KOPT-K1 (cell line): ENCODE results near the gene COQ3.
"Not testable (repeated sequence)": the region's sequence is repeated elsewhere in the genome, so short reads cannot be mapped to it uniquely, and the experiment has no call there.

ENCODE experiments used
- H3K27ac ChIP-seq: fragments of 200-600 bp; sonication (generic); 2 replicates; pipeline ENCODE4 v1.5.1; 2016; ENCODE audit warnings: antibody characterized with exemption, mild to moderate bottlenecking, low read depth, low read length; ENCODE audit not compliant: poor library complexity, severe bottlenecking
- H3K36me3 ChIP-seq: fragments of 200-600 bp; sonication (generic); 2 replicates; pipeline ENCODE4 v1.5.1; 2017; ENCODE audit warnings: antibody characterized with exemption, mild to moderate bottlenecking, low read length, moderate library complexity; ENCODE audit not compliant: insufficient read depth
- H3K9me3 ChIP-seq: fragments of 200-600 bp; sonication (generic); 2 replicates; pipeline ENCODE4 v1.5.1; 2017; ENCODE audit warnings: antibody characterized with exemption, low read length, mild to moderate bottlenecking; ENCODE audit not compliant: insufficient read depth, poor library complexity, severe bottlenecking

Gene COQ3

DNA sequence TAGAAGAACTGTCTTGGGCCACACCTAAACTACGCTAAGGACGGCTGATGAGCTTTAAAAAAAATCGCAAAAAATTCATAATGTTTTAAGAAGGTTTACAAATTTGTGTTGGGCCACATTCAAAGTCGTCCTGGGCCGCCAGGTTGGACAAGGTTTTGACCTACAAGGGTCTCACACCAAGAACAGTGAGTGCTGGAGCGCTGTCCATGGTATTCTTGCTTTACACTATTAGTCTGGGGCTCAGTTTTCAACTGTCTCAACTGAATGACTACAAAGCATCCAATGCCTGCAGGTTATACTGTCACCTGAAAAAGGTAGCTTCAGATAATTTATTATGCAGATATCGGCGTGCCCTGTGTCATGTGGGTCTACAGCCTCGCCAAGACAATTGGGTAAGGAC lies 40.9 kb downstream of the COQ3 start:
- Histone ChIP-seq H3K9me3 (peaks cover 8% of the 10 kb centered on the region), H3K27ac (no peak overlapping the region), H3K36me3 (no peaks in the 10 kb centered on the region)

- no peaks in the 10 kb centered on the region for H3K36me3 ChIP-seq
- H3K9me3 ChIP-seq = peaks cover 8% of the 10 kb centered on the region
- H3K27ac ChIP-seq = no peak overlapping the region
Observed at GRCh38 chr6:99350573-99350972, 43.4 kb downstream of the COQ3 start.

GRCh38 chr6:99349171-99350141 lies 44.5 kb downstream of the COQ3 start, which contains the start of gene FAXC:
Gene FAXC (minus strand): TSS chr6:99349674. CDS start chr6:99349372, 302 bp downstream.
- no peaks in the 10 kb centered on the region for H3K36me3 ChIP-seq
- H3K27ac ChIP-seq = no peak within 1 kb of the TSS
- H3K9me3 ChIP-seq = peaks cover 8% of the 10 kb centered on the region

DNA sequence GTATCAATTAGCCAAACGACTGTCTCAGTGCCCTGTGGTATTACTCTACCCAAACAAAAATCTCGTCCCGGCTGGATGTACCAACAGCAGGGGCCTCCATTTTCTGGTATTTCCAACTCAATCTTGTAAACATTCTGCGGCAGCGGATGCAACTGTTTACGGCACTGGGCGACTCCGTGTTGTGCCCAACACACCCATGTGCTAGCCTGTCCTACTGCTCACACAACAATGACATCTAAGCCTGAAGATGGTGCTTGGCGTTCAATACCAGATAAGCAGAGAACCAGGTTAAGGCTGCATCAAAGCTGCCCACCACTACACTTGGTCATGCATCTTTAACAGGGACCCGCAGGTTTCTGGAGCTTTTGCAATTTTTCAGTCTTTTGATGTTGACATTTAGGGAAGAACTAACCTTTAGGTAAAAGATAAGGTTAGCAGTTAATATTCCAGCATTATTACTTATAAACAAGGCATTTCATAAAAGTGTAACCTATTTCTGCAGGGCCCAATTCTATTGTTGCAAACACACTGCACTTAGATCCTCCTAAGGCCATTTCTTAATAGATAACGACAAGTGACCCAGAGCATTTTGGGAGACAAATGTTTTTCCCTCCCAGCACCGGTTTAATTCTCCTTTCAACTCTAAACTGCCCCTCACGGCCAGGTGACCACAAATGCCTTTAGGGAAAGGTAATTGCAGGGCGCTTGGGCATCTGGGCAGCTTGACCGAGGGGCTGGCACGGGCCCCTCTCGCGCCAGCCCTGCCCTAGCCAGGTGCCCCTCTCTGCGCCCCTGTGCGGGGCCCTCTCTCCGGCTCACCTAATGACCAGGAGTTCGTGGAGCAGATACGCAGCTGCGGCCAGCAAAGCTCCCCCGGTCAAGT lies 45.5 kb downstream of the COQ3 start:
- Histone ChIP-seq H3K9me3 (peaks cover 8% of the 10 kb centered on the region), H3K36me3 (no peaks in the 10 kb centered on the region), H3K27ac (no peak overlapping the region)

DNA sequence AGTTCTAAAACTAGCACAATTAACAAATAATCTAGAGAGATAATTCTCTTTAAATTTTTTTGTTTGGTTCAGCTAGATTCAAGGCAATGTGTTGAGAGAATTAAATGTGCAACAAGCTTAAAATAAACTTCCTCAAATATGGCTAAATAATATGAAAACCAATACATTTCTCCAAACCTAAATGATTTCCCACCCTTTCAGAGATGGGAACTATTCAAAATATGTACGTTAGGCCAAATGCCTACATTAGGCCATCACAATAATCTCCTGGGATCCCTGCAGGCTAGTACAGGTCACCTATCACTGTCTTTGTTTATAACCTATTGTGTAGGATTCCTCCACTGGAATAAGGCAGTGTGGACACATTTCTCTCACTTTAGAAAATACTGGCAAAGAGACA lies 46.2 kb downstream of the COQ3 start:
- Histone ChIP-seq H3K27ac (no peak overlapping the region), H3K36me3 (no peaks in the 10 kb centered on the region), H3K9me3 (peaks cover 8% of the 10 kb centered on the region)

DNA sequence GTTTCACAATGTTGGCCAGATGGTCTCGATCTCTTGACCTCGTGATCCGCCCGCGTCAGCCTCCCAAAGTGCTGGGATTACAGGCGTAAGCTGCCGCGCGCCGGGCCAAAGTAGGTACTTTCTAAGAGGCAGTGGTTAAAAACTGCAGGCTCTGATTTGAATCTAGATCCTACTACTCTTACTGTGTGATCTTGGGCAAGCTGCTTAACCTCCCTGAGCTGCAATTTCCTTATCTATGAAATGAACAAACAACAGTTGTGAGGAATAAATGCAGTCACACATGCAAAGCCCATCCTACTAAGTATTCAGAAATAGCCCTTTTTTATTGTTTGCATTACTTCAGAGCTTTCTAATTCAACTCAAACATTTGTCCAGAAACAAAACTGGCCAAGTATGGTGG lies 47.4 kb downstream of the COQ3 start:
- H3K27ac ChIP-seq = no peak overlapping the region
- peaks cover 8% of the 10 kb centered on the region for H3K9me3 ChIP-seq
- no peaks in the 10 kb centered on the region for H3K36me3 ChIP-seq

DNA sequence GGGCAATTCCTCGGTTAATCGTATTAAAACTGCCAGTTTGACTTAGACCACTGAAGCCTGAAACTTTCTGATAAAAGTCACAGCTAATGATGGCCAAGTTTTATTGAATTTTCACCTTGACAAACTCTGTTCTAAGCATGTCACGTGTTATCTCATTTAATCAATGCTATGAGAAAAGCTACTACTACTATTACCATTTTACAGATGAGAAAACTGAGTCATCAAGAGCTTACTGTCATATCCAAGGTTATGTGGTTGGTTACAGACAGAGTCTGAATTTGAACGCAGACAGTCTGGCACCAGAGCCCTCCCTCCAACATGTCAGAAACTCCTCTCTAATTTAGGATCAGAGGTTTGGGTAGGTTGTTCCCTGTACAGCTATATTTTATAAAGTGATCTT lies 48.8 kb downstream of the COQ3 start:
- Histone ChIP-seq H3K9me3 (peaks cover 4% of the 10 kb centered on the region), H3K27ac (no peak overlapping the region), H3K36me3 (no peaks in the 10 kb centered on the region)

DNA sequence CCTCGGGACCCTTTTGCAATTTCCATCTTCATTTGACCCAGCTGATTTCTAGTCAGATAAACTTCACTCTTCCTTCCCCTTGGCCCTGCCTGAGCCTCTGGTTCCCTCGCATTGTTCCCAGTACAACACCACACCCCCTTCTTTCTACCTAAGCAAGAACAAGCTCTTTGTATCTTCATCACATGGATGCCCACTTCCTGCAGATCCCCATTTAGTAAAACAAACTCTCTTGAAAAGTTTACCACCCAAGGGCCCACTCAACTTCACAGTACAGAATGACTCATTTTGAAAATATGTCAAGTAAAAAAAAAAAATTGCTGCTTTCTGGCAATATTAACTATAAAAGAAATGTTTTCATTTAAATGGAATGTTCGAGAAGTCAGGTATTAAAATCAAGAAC lies 49.7 kb downstream of the COQ3 start:
- Histone ChIP-seq H3K36me3 (no peaks in the 10 kb centered on the region), H3K9me3 (peaks cover 4% of the 10 kb centered on the region), H3K27ac (no peak overlapping the region)

DNA sequence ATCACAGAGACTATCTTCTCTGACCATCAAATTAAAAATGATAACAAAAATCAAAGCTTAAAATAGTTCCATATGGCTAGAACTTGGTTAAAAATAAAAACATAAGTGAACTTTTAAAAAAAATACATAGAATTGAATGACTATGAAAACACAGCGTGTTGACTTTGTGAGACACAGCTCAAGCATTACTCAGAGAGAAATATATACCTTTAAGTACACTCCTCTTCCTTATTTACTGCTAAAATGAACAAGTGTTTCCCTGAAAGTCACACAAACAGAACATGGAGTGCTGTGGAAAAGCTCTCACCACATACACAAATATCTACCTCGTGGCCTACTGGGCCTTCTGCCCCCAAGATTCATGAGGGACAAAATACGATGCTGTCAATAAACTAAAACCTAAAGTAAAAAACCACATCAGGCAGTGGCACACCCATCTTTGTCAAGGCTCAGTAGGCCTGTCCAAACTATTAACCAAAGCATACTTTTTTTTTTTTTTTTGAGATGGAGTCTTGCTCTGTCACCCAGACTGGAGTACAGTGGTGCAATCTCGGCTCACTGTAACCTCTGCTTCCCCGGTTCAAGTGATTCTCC lies 52.0 kb downstream of the COQ3 start:
- Histone ChIP-seq H3K36me3 (no peaks in the 10 kb centered on the region), H3K27ac (no peak overlapping the region), H3K9me3 (no peaks in the 10 kb centered on the region)

DNA sequence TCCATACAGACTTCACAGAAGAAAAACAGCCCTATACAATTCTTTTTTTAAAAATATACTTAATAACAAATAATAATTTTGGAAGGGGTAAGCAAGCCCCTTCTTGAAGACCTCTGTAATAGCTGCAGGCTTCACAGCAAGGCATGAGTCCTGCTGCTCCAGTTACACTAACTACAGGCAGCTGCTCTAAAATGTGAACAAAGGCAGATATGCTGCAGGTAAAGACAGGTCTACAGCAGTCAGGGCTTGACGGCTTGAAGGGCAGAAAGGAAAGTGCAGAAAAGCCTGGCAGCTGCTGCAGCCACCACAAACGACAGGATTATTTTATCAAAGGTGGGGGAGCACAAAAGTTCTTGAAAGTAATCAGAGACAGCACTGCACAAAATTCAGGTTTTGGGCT lies 55.8 kb downstream of the COQ3 start:
- Histone ChIP-seq H3K36me3 (no peaks in the 10 kb centered on the region), H3K9me3 (no peaks in the 10 kb centered on the region)

DNA sequence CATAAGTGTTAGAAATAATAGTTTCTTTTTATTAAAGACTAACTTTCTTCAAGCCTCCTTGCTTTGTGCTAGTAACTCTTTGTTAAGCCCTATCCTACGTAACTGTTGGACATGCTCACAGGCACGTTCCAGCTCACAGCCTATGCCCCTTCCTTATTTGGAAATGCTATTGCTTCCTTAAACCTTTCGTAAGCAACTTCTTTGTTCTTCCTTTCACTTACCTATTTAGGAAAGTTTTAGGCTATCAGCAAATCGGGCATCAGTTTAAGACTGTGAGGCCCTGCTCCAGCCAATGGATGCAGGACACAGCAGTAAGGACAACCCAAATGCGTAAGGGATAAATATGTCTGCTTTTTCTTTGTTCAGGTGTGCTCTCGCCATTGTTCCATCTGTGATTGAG lies 58.7 kb downstream of the COQ3 start:
- H3K9me3 ChIP-seq, H3K36me3 ChIP-seq, H3K27ac ChIP-seq: not testable (repeated sequence)

More for the DNA sequence above, 55.8 kb downstream of the COQ3 start:
- H3K27ac ChIP-seq = no peak overlapping the region

DNA sequence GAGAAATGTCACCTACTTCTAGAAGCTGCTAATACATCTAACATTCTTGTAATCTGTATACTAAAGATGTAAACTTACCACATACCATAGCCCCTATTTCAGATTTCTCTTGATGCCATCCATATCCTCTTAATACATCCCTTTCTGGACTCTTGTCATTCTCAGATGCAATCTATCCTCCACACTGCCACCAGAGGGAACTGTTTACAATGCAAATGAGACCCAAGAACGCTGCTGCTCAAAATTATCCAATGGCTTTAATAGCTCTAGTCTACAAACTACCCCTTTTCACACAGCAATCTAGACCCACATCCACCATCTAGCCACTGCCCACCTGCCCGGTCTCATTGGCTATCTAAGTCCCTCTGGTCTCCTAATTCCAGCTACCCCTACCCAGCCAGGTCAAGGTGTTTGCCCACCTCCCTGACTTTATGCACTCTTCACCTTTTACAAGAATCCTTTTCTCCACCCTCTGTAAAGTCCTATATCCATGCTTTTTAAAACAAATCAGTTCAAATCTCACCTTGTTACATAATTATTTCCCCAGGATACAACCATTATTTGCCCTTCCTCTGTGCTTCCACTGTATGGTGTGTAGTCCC lies 59.4 kb downstream of the COQ3 start:
- H3K27ac ChIP-seq = no peak overlapping the region
- H3K36me3 ChIP-seq = no peaks in the 10 kb centered on the region

GRCh38 chr6:99333068-99333467 lies 60.9 kb downstream of the COQ3 start:
- Histone ChIP-seq H3K36me3 (no peaks in the 10 kb centered on the region), H3K27ac (no peak overlapping the region), H3K9me3 (no peaks in the 10 kb centered on the region)

More for the DNA sequence above, 59.4 kb downstream of the COQ3 start:
- H3K9me3 ChIP-seq = no peaks in the 10 kb centered on the region

- no peaks in the 10 kb centered on the region for H3K36me3 ChIP-seq
- no peaks in the 10 kb centered on the region for H3K9me3 ChIP-seq
- H3K27ac ChIP-seq = no peak overlapping the region
Observed at GRCh38 chr6:99331531-99331930, 62.5 kb downstream of the COQ3 start.
